HG02763 (cell line): ENCODE measurements around the gene RBCK1.
"Not testable (repeated sequence)": the region's sequence is repeated elsewhere in the genome, so short reads cannot be mapped to it uniquely, and the experiment has no call there.

Experiments
- ATAC-seq: cut with Tn5 transposase; IDR thresholded peaks from one replicate; pipeline ENCODE4 v1.9.1; 2021; ENCODE audit warnings: mild to moderate bottlenecking, moderate library complexity; ENCODE audit not compliant: unreplicated experiment

Gene RBCK1

DNA sequence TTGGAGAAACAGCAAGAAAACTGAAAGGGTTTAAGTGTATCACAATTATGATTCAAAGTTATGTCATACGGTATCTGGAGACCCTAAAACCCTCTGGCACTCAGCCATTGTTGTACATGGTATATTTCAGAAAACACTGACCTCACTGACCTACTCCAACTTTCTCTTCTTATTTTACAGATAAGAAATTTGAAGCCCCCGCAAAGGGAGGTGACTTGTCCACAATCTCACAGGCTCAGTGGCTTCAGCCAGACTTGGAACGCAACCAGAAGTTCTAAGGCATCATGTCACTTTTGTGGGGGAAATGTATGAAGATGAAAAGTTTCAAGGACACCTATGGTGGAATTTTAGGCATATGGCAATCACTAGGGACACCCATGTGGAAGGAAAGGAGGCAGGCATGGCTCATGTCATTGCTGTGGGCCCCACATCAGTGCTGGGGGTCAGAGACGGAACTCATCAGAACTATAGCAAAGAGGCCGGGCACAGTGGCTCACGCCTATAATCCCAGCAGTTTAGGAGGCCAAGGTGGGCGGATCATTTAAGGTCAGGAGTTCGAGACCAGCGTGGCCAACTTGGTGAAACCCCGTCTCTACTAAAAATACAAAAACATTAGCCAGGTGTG lies 32.7 kb upstream of the RBCK1 start:
- ATAC-seq = no peak

- no peak for ATAC-seq
Measured at GRCh38 chr20:376089-376488, 32.0 kb upstream of the RBCK1 start.

- no peak for ATAC-seq
Measured at GRCh38 chr20:376750-377149, 31.3 kb upstream of the RBCK1 start.

GRCh38 chr20:377578-377977 lies 30.5 kb upstream of the RBCK1 start:
- ATAC-seq = not testable (repeated sequence)

DNA sequence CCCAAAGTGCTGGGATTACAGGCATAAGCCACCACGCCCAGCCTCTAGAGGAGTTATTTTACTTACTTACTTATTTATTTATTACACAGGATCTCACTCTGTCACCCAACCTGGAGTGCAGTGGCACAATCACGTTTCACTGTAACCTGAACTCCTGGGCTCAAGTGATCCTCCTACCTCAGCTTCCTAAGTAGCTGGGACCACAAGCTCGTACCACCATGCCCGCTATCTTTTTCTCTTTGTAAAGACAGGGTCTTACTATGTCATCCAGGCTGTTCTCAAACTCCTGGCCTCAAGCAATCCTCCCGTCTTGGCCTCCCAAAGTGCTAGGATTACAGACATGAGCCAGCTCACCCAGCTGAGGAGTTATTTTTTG lies 29.1 kb upstream of the RBCK1 start:
- ATAC-seq = no peak

GRCh38 chr20:380763-381580 lies 27.1 kb upstream of the RBCK1 start:
- ATAC-seq = peak; percentile 47

GRCh38 chr20:381581-382290 lies 26.4 kb upstream of the RBCK1 start:
- peak; percentile 65 for ATAC-seq

DNA sequence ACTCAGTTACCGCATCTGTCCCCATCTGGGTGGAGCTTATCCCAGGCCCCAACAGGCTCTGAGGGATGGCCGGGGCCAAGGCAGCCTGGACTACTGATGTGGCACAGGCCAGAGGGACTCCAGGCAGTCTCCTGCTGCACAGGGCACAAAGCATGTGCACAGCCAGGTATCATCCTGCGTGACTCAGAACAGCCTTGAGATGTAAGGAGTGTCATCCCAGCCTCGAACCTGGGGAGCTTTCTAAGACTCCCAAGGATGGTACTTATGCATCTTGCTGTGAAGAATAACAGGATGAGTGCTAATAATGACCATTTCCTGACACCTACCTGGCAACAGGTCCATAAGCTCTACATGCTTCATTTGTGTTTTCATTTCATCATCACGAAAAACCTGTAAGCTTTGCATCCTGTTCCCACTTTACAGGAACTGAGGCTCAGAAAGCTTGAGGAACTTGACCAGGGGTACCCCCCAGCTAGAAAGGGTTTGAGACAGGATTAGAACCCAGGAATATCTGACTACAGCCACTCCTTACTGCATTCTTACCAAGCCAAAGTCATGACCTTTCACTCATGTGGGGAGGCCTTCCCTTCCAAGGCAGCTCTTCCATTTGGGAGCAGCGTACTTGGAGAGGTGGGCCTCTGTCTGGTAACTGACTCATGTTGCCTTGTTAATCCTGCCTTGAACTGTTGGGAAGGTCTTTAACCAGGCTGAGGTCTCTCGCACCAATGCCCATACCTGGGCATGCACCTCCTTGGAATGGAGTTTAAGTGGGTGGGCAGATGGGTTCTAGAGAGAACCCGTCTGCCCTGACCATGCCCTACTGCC lies 25.6 kb upstream of the RBCK1 start:
- ATAC-seq = no peak

DNA sequence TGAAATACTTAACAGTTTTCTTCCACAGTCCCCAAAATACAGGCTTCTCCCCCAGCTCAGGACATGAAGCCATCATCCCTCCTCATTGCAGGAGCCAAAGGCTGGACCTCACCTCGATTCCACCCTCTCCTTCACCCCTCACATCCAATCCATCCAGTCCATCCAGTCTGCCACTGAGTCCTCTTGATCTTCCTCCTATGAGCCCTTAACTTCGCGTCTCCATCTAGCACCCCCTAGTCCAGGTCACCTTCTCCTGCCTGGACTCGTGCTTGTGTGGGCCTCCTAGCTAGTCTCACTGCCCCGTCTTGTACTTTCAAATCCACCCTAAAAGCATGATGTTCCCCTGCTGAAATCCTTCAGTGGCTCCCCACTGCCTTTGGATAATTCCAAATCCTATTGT lies 24.2 kb upstream of the RBCK1 start:
- no peak for ATAC-seq

- ATAC-seq = no peak
Measured at GRCh38 chr20:384723-385122, 23.4 kb upstream of the RBCK1 start.

- no peak for ATAC-seq
Measured at GRCh38 chr20:385448-385847, 22.7 kb upstream of the RBCK1 start.

DNA sequence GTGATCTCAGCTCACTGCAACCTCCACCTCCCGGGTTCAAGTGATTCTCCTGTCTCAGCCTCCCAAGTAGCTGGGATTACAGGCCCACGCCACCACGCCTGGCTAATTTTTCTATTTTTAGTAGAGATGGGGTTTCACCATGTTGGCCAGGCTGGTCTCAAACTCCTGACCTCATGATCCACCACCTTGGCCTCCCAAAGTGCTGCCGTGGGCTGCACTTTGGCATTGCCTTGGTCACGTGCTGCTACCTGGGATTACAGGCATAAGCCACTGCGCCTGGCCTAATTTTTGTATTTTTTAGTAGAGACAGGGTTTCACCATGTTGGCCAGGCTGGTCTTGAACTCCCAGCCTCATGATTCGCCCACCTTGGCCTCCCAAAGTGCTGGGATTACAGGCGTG lies 21.5 kb upstream of the RBCK1 start:
- ATAC-seq = not testable (repeated sequence)

- ATAC-seq = no peak
Measured at GRCh38 chr20:387520-387919, 20.6 kb upstream of the RBCK1 start.

- ATAC-seq = no peak
Measured at GRCh38 chr20:388034-388994, 19.8 kb upstream of the RBCK1 start.

DNA sequence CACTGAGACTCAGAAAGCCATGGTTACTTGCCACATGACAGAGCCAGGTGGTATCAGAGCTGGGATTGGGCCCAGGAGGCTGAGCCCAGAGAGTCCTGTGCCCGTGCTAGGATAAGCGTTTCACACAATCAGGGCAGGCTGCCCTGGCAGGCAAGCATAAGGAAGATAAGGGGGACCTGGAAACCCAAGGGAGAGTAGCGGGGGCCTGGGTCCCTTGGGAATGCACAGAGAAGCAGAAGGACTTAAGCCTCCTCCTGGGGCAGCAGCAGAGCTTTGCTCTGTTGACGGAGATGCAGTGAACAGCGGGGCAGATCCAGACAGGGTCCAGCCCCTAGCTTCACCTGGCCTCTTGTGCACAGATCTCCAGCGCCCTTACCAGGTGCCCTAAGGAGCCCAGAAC lies 18.9 kb upstream of the RBCK1 start:
- no peak for ATAC-seq

GRCh38 chr20:391041-391711 lies 16.9 kb upstream of the RBCK1 start:
- no peak for ATAC-seq

DNA sequence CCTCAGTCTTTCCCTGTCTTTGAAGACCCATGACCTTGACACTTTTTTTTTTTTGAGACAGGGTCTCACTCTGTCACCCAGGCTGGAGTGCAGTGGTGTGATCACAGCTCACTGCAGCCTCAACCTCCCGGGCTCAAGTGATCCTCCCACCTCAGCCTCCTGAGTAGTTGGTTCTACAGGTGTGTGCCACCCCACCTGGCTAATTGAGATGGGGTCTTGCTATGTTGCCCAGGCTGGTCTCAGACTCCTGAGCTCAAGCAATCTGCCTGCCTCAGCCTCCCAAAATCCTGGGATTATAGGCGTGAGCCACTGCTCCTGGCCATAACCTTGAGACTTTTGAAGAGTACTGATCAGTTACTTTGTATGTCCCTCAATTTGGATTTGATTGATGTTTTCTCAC lies 14.8 kb upstream of the RBCK1 start:
- not testable (repeated sequence) for ATAC-seq

GRCh38 chr20:396252-396618 lies 11.9 kb upstream of the RBCK1 start:
- no peak for ATAC-seq

DNA sequence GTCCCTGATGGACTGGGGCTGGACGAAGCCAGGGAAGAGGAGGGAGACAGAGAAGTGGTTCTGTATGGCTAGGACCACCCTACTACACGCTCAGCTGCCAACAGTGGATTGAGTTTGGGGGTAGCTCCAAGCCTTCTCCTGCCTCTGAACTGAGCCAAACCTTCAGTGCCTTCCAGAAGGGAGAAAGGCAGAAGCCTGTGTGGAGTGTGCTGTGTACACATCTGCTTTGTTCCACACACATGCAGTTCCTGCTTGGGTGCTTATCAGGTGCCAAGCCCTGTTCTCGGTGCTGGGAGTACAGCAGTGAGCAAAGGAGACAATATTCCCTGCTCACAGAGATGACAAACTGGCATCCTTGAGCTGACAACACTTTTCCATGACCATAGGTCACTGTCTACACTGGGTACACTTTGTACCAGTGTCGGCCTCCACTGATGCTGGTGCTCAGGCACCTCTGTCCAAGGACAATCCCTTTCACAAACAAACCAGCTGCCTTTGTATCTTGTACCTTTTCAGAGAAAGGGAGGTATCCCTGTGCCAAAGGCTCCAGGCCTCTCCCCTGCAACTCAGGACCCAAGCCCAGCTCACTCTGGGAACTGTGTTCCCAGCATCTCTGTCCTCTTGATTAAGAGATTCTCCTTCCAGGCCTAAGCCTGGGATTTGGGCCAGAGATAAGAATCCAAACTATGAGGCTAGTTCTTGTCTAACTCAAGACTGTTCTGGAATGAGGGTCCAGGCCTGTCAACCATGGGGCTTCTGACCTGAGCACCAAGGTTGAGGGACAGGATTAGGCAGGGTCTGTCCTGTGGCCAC lies 11.3 kb upstream of the RBCK1 start:
- no peak for ATAC-seq
